ENCODE results near the gene LORICRIN.

Gene LORICRIN

GRCh38 chr1:153259387-153259786, at the start of gene LORICRIN:
Gene LORICRIN (plus strand): TSS chr1:153259687. CDS start chr1:153260950, 1,263 bp downstream.
- no peak for DNase-seq

- DNase-seq, result no peak
Observed at GRCh38 chr1:153210206-153210605, 49.3 kb upstream of the LORICRIN start.

- no peak for DNase-seq
Observed at GRCh38 chr1:153212201-153212600, 47.3 kb upstream of the LORICRIN start.

- no peak for DNase-seq
Observed at GRCh38 chr1:153213519-153213918, 46.0 kb upstream of the LORICRIN start.

- DNase-seq, result peak; percentile 1
Observed at GRCh38 chr1:153217212-153217611, 42.3 kb upstream of the LORICRIN start, which contains the start of gene PRR9. Gene PRR9 (plus strand): TSS chr1:153217584. CDS start chr1:153218145, 561 bp downstream.

GRCh38 chr1:153217744-153218416, 41.6 kb upstream of the LORICRIN start:
- no peak for DNase-seq

- no peak for DNase-seq
Observed at GRCh38 chr1:153220606-153221303, 38.7 kb upstream of the LORICRIN start.

GRCh38 chr1:153223040-153223891, 36.2 kb upstream of the LORICRIN start:
- DNase-seq, result peak; percentile 42

- no peak for DNase-seq
Observed at GRCh38 chr1:153227810-153228209, 31.7 kb upstream of the LORICRIN start.

GRCh38 chr1:153228491-153228890, 31.0 kb upstream of the LORICRIN start:
- no peak for DNase-seq

- DNase-seq, result peak; percentile 12
Observed at GRCh38 chr1:153229076-153229829, 30.2 kb upstream of the LORICRIN start.

GRCh38 chr1:153231363-153231762, 28.1 kb upstream of the LORICRIN start:
- no peak for DNase-seq

GRCh38 chr1:153231785-153232184, 27.7 kb upstream of the LORICRIN start:
- no peak for DNase-seq

GRCh38 chr1:153232553-153232952, 26.9 kb upstream of the LORICRIN start:
- no peak for DNase-seq

- no peak for DNase-seq
Observed at GRCh38 chr1:153233448-153233847, 26.0 kb upstream of the LORICRIN start.

- no peak for DNase-seq
Observed at GRCh38 chr1:153238527-153238926, 21.0 kb upstream of the LORICRIN start.

GRCh38 chr1:153242160-153242559, 17.3 kb upstream of the LORICRIN start:
- no peak for DNase-seq

- DNase-seq, result no peak
Observed at GRCh38 chr1:153245466-153245865, 14.0 kb upstream of the LORICRIN start.

GRCh38 chr1:153246018-153246417, 13.5 kb upstream of the LORICRIN start:
- no peak for DNase-seq

GRCh38 chr1:153246825-153247224, 12.7 kb upstream of the LORICRIN start:
- DNase-seq, result no peak

- no peak for DNase-seq
Observed at GRCh38 chr1:153248176-153248879, 11.2 kb upstream of the LORICRIN start.

GRCh38 chr1:153250166-153250565, 9.3 kb upstream of the LORICRIN start:
- no peak for DNase-seq
